ENCODE results near the gene TNRC6B. TPM values are rescaled to one million over a fixed set of nuclear protein-coding genes. Genes with fewer than 3 reads are reported as not detected.
A peak's percentile ranks its signal among the peaks of the same experiment; 100 is the strongest.

The TNRC6B gene
- total RNA-seq, 1 donor from 2014 or later = 24.5 TPM

DNA sequence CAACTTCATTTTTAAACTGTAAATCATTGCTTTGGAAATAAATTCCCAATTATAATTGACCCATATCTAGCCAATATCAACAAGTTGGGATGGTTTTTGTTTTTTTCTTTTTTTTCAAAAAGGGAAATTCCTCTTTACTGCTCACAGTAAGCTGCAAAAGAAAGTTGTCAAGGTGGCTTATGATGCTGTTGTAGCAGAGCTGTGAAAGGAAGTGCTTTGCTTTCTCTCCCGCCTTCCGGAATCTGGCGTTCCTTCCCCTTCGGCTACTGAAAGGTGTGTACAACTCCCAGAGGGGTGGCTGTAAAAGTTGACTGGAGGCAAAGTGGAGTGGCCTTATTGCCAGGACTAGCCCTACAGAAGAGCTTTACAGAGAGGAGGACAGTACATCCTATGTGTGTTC lies 152.4 kb downstream of the TNRC6B start:
- no peak for DNase-seq

DNA sequence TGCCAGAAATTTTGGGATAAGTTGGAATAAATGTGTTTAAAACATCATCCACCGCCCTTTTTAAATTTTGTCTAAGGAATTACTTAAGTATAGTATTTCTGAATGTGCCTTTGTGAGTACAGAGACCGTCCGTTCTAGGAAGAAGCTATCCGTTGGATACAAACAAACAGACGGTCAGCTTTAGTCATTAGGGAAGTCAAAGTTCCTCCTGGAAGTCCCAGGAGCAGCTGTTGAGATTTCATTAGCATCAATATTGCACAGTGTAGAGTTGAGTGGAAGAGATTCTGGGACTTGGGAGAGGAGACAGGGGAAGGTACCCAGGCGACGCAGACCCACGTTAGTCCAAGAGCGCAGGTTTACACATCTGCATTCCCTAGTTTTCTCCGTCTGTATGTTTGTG lies 152.9 kb downstream of the TNRC6B start:
- no peak for DNase-seq

DNA sequence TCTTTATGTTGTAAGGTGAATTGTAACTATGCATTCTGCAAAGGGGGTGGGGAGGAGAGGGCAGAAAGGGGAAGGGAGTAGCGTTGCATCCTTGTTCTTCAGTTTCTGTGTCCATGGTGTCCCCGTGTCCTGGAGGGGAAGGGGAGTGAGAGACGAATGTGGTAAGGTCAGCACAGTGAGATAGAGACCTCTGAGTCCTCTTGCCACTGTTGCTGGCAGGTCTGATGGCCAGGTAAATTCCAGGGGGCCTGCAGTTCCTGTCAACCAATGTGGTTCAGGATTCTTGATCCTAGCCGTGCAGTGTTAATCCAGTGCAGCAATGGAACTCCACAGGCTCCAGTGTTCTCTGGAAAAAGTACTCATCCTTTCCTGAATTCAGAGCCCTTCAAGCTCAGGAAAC lies 154.0 kb downstream of the TNRC6B start:
- DNase-seq = no peak

DNA sequence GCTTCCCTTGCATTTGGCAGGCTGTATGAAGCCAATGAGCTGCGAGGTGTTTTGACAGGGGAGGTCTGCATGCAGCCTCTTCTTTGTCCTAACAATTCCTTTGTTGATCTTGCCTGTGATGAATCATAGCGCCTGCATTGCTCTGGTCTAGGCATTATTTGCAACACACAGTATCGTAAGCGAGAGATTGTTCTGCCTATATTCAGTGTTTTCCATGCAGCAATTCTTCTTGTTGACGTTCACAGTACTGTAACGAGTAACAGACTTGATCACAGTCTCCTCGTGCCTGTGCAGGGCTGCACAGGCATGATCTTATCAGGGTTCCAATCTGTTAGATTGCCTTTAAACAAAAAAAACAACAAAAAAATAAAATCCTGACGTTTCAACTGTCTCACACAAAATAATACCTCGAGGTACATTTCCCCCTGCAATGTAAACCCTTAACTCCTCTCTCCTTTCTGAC lies 154.6 kb downstream of the TNRC6B start:
- peak; percentile 75 for DNase-seq

DNA sequence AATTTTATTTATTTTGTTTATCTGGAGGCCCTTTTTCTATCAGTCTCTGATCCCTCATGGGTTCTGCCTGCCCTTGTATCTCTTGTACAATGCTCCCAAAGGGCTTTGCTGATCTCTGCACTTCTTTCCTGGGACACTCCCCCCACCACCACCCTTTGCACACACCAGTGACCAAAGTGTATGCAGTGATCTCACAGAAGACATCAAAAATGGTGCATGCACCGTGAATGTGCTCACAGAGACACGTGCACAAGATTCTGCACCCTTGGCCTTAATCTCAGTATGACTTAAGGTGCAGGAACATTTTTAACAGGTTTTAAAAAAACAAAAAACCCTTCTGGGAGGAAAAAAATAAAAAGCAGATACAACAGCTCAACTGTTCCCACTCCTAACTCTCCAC lies 156.3 kb downstream of the TNRC6B start:
- DNase-seq = no peak

DNA sequence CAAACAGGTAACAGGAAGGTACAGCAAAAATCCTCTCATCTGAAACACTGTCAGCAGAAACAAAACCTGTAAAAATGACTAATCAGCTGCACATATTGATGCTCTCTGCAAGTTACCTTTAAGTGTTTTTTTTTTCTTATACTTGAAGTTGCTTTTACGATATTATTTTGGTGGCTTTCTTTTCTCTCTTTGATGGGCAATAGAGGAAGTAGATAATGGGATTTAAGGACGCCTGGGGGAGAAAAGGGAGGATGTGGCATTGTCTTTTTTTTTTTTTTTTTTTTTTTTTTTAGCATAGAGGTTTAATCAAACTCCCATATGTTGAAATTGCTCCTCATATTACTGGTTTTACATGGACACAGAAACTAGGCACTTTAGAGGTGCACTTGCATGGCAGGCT lies 157.2 kb downstream of the TNRC6B start:
- DNase-seq = no peak

DNA sequence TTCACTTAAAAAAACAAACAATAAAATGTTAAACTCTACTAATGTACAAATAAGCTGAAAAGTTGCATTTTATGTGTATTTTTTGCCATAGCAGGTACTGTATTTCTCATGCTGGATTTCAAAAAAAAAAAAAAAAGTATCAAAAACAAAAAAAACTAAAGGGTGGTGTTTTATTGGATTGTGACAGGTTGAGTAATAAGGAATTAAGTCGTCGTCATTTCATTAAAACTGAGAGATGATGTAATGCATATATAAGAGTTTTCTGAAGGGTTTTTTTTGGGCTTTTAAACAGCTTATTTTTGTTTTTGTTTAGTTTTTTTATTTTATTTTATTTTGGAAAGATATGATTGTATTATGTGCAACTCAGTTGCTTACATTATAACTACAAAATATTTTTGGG lies 157.6 kb downstream of the TNRC6B start:
- no peak for DNase-seq

DNA sequence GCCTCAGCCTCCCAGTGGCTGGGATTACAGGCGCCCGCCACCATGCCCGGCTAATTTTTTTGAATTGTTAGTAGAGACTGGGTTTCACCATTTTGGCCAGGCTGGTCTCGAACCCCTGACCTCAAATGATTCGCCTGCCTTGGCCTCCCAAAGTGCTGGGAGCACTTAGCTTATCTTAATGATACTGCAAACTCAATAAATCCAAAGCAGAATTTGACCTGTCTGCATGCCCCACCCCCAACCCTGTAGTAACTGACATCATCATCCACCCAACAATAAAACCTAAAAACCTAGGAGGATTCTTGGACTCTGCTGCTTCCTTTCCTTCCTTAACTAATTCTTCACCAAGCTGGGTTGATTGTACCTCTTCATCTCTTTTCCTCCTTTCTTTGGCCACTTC lies 162.3 kb downstream of the TNRC6B start:
- no peak for DNase-seq

DNA sequence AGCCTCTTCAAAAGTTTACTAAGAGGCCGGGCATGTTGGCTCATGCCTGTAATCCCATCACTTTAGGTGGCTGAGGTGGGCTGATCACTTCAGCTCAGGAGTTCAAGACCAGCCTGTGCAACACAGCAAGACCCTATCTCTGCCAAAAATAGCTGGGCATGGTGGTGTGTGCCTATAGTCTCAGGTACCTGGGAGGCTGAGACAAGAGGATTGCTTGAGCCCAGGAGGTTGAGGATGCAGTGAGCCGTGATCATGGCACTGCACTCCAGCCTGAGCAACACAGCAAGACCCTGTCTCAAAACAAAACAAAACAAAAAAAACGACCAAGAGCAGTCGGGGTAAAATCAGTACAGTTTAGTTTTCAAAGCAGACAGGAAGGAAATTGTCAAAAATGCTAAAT lies 163.9 kb downstream of the TNRC6B start:
- DNase-seq = no peak

DNA sequence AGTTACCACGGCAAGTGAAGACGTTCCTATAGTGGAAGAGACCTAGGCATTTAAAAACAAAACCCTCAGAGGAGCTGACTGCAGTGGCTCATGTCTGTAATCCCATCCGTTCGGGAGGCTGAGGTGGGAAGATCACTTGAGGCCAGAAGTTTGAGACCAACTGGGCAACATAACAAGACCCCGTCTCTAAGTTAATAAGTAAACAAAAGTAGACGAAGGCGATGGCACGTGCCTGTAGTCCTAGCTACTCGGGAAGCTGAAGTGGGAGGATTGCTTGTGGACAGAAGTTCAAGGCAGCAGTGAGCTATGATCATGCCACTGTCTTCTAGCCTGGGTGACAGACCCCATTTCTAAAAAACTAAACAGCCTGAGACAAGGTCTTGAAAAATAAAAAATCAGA lies 164.8 kb downstream of the TNRC6B start:
- no peak for DNase-seq

DNA sequence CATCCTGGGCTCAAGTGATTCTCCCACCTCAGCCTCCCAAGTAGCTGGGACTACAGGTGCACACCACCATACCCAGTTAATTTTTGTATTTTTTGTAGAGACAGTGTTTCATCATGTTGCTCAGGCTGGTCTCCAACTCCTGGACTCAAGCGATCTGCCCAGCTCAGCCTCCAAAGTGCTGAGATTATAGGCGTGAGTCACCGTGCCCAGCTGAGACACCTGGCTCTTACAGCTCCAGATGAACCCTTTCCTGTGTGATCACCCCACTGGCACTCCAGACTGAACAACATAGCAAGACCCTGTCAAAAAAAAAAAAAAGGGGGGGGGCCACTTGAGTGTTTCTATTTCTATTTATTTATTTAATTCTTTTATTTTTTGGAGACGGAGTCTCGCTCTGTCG lies 167.5 kb downstream of the TNRC6B start:
- DNase-seq = peak; percentile 44

DNA sequence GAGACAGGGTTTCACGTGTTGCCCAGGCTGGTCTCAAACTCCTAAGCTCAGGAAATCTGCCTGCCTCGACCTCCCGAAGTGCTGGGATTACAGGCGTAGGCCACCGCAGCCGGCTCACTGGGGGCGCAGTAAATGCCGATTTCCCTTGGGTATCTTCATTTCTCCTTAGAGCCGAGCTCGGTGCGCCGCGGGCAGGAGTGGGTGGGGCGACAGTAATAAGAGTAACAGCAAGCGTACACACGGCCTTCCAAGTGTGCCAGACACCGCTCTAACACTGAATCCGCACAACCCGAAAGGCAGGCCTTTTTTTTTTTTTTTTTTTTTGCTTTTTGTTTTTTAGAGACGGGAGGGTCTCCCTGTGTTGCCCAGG lies 168.1 kb downstream of the TNRC6B start:
- peak; percentile 52 for DNase-seq

DNA sequence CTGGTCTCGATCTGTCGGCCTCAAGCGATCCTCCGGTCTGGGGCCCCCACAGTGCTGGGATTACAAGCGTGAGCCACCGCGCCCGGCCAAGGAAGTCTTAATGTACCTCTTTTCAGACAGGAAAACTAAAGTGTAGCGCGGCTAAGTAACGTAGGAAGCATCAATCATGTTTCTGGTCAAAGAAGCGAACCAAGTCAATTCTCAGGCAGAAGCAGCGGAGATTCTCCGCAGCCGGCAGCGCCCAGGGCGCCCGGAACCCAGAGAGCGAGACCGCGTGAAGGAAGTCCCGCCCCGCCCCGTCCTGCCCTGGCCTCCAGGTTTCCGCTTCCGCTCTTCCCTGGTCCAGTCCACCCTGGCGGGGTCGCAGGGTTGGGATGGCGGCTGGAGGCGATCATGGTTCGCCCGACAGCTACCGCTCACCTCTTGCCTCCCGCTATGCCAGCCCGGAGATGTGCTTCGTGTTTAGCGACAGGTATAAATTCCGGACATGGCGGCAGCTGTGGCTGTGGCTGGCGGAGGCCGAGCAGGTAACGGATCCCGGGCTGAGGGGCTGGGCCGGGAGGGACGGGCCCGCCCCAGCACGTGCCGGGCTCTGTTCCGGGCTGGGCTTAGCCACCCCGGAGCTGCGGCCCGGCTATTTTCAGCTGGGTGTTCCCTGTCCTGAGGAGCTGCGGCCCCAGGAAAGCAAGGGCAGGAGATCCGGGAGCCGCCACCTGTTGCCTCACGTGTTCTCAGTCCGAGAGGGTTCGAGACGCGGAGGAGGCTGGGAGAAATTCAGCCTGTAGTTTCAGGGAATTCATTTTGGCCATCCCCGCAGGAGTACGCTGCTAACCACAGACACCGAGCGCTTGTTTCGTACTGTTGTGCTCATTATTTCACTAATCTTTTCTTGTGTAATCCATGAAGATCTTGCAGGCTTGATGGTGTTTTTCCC lies 168.7 kb downstream of the TNRC6B start, which contains the start of gene ADSL:
ADSL (plus strand) TSS at position 316 of the 934 bp plus-strand sequence; CDS start at position 375, 59 bp downstream.
- DNase-seq = peak; percentile 88

DNA sequence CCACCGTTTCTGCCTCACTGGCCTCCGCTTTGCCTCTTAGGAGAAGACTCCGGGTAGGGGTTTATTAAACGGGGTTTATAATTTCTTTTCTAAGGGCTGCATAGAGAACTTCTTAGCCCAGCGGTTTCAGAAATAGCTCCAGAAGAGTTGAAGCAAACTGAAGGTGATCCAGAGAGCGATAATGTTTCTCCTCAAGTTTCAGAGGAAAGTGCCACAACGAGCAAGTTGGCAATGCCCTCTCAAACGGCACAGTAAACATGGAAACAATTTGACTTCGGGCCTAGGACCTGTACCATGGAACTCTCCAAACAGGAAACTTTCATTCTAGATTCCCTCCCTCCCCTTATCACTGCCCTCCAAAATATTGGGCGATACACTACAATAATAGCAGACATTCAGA lies 169.6 kb downstream of the TNRC6B start:
- DNase-seq = no peak

DNA sequence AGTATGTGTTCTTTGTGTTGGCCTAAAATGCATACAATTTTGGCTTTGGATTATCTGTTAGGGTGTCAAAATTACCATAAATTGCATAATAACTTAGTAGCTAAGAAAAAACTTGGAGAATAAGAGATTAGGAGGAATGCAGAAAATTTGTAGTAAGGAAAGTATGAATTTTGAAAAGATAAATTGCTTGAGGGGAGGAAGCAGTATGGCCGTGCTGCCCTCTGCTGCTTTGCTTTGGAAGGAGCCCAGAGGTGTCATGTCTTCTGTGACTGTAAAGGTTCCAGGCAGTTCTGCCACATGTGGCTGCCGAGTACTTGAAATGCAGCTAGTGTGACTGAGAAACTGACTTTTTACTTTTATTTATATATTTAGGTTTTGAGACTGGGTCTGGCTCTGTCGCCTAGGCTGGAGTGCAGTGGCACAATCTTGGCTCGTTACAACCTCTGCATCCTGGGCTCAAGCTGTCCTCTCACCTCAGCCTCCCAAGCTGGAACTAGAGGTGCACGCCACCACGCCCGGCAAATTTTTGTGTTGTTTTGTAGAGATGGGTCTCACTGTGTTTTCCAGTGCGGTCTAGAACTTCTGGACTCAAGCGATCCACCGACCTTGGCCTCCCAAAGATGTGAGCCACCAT lies 170.4 kb downstream of the TNRC6B start:
- peak; percentile 83 for DNase-seq

DNA sequence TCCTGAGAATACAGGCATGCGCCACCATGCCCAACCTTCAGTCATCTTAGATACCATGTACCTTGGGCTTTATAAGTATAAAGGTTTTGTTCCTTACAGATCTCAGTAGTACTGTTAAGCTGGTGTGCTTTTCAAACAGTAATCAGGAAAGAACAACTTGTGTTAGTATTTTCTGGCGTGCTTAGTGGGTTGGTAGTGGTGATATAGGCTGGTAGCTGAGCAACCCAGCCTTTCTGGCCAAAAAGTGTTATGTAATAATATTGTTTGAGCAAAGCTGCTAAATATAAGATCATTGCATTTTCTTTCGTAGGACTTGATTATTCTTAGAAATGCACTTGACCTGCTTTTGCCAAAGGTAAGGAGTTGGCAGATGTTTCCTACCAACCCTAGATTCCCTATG lies 175.0 kb downstream of the TNRC6B start:
- DNase-seq = no peak

DNA sequence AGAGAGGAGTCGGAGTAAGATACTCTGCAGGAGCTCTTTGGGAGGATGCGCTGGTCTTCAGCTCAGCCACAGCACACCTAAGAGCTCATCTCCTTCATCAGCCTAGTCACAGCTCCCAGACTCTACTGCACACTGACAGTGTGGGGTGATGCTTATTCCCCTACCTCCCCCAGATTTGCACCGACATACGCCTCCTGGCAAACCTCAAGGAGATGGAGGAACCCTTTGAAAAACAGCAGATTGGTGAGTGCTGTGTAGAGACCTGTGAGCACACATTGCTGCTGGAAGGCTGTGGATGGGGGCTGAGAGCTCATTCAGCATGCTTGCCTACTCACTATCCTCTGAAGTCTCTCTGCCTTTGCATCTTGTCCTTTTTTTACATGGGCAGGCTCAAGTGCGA lies 183.4 kb downstream of the TNRC6B start:
- no peak for DNase-seq

DNA sequence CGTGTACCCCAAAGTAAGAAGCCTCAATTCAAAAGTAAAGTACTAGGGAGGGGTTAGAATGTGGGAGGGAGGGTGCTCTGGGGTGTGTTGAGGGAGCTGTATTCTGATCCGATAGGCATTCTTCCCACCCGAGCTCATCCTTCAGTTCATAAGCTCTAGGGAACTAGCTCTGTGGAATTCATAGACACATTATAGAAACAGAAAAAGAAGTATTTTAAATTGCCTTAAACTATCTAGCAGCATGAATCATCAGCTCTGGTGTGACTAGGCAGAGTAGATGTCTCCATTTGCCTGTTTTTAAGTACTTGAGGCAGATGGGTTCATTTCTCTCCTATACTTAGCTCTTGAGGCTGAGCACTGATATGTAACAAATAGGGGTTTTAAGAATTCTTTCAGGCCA lies 185.3 kb downstream of the TNRC6B start:
- no peak for DNase-seq

DNA sequence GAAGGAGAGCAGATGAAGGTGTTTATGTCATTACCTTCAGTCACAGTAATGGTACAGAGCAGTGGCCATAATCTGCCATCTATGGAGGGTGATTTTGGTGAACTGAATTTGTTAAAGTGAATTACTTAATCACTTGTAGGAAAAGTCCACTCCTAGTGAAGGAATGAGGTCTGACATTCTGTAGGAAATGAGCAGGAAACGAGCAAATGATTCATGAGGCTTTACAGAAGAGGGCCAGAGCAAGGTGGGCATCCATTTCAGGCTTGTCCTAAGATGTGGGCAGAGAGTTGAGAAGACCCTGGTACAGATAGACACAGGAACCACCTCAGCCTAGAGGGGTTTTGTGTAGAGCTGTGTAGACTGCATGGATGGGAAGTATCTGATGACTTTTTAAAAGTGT lies 186.7 kb downstream of the TNRC6B start:
- peak; percentile 56 for DNase-seq

DNA sequence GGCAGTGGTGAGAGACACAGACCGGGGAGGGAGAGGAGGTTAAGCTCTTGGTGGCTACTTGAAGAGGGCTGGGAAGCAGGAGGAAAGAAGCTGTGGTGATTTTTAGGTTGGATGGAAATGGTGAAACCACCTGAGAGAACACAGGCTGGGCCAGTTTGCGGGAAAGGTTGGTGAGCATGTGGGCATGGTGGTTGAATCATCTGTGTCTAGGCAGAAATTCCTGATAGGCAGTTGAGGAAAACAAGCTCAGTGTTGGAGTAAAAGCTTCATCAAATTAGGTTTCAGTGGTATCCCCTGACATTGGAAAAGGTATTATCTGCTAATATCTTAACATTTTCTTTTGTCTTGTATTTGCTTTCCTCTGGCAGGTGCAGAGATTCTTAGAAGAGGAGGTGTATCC lies 188.3 kb downstream of the TNRC6B start:
- DNase-seq = no peak

DNA sequence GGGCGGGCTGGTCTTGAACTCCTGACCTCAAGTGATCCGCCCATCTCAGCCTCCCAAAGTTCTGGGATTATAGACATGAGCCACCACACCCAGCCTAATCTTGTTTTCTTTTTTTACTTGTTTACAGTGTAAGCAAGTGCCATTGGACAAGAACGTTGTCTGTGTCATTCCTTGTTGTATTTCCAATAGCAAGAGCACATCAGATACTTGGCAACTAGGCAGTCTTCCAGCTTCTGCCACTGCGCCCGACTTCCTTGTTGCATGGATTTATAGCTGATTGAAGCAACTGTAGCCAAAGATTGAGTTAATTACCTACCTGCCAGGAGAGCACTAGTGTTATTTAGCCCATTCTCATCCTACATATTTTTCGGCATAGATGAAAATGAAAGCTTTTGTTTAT lies 189.6 kb downstream of the TNRC6B start:
- no peak for DNase-seq

DNA sequence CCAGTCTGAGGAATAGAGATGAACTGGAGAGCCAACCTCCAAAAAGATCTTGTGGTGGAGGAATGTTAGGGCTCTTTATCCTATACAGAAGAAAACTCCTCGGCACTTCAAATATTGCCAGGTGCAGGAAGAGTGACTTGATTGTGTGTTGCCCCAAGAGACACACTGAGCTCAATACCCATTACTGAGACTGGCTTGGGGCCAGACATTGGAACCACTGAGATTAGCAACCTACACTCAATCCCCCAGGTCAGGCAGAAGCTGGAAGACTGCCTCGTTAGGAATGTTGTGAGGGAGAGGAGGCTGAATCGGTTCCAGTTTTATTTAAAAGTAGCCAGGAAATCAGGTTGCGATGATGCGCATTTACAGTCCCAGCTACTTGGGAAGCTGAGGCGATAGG lies 190.3 kb downstream of the TNRC6B start:
- peak; percentile 51 for DNase-seq

DNA sequence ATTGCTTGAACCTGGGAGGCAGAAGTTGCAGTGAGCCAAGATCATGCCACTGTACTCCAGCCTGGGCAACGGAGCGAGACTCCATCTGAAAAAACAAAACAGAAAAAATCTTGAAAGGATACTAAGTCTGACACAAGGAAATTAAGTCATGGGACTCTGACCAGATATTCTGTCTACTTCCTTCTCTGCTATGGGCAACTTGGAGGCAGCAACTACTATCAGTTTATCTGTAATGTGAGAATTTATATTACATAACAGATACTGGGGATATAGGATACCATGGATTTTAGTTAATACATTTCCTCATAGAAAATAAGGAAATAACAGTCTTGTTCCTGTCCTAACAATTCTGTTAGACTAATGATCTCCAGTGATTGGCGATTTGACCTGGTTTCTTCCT lies 191.1 kb downstream of the TNRC6B start:
- no peak for DNase-seq

DNA sequence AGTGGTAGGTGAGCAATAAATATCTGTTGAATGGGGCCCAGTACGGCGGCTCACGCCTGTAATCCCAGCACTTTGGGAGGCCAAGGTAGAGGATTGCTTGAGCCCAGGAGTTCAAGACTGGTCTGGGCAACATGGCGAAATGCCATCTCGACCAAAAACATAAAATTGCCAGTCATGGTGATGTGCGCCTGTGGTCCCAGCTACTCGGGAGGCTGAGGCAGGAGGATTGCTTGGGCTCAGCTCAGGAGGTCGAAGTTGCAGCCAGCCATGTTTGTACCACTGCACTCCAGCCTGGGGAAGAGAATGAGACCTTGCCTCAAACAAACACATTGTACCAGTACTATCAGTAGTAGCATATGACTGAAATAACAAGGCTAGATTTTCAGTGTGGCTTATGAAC lies 196.8 kb downstream of the TNRC6B start:
- DNase-seq = no peak
